NCI-H1694 (cell line): ENCODE data around the gene BTNL9.
"Not testable (repeated sequence)": the region's sequence is repeated elsewhere in the genome, so short reads cannot be mapped to it uniquely, and the experiment has no call there.

Experiments used
- DNase-seq: peaks from one replicate; lab custom pipeline; 2025; lab: John Stamatoyannopoulos, UW

The BTNL9 gene

DNA sequence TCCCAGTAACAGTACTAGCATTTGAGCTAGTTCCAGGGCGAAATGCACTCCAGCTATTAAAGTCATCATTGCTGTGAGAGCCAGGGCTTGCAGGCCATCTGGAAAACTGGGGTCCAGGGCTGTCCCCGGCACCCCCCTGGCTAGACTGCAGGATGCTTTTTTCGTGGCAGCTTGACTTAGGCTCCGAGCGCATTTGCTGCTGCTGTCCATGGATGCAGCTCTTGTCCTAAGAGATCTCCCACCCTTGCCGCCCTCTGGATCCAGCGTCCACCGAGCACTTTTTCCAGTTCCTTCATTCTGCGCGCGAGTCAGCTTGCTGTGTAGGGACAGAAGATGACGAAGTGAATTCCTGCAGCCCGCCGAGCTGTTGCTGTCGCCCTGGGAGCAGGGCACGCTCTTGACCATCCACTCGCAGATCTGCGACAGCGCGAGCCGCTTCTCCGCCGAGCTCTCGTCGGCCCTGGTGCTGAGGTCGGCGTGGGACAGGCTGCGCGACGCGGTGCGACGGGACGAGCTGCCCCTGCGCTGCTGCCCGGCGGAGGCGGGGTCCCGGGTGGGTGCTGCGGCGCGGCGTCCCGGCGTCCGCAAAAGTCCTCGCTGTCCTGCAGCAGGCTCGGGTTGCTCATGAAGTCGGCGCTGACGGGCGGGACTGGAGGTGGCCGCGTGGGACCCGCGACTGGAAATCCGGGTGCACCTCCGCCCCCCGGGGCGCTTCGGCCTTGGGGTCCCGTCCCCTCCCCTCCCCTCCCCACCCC, 60.2 kb downstream of the BTNL9 start:
- DNase-seq: no peak

DNA sequence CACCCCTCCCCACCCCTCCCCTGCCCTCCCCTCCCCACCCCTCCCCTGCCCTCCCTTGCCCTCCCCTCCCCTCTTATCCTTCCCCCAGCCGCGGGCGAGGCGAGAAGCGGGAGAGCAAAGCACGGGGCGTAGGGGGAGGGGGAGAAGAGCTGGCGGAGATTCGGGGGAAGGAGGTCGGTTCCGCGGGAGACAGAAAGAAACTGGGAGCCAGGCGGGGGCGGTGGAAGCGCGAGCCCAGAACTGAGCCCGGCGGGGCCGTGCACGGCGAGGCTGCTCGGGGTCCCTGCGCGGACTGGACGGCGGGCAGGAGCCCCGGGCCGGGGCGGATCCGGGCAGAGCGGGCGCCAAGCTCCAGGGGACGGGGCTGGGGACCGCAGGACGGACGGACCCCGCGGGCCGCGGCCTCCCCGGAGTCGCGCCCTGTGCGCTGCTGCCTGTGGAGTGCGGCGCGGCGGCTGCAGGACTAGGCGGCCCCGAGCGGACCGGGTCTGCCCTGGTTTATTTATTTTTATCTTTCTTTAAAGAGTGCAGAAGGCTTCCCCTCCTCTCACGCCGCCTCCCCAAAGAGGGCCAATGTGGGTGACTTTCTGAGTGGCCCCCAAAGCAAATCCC, 61.1 kb downstream of the BTNL9 start:
- not testable (repeated sequence) for DNase-seq

DNA sequence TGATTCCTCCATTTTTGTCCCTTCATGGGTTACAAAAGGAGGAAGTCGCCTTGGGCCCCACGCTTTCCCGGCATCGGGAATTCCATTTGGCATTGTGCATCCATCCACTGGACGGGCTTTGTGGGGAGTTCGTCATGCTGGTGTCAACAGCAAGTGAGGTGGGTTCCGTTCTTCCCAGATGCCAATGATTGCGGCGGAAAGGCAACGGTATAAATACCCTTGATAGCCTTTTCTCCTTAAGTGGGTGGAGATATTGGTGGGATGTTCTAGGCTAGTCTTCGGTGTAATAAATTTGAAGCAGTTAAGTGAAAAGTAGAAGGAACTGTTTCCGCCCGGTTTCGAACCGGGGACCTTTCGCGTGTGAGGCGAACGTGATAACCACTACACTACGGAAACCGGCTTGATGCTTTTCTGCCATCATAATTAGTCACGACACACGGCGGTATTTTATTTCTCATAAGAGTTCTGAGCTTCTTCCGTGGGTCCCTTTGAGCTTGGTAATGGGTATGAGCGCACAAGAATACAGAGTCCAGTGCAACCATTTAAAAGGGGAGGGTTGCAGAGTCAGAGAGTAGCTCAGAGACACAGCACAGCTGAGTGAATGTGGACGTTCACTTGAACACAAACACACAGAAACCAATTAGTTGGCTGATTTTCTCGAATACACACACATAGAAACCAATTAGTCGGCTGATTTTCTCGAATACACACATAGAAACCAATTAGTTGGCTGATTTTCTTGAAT, 62.0 kb downstream of the BTNL9 start:
- DNase-seq: not testable (repeated sequence)

DNA sequence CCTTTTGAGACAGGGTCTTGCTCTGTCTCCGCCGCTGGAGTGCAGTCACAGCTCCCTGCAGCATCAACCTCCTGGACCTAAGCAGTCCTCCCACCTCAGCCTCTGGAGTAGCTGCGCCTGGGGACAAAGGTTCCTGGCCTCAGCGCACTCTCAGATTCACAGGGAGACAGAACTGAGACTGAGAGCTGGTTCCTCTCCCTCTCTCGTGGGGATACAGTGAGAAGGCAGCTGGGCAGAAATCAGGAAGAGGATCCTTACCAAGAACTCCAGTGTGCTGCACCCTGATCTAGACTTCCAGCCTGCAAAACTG, 64.1 kb downstream of the BTNL9 start:
- DNase-seq: not testable (repeated sequence)

DNA sequence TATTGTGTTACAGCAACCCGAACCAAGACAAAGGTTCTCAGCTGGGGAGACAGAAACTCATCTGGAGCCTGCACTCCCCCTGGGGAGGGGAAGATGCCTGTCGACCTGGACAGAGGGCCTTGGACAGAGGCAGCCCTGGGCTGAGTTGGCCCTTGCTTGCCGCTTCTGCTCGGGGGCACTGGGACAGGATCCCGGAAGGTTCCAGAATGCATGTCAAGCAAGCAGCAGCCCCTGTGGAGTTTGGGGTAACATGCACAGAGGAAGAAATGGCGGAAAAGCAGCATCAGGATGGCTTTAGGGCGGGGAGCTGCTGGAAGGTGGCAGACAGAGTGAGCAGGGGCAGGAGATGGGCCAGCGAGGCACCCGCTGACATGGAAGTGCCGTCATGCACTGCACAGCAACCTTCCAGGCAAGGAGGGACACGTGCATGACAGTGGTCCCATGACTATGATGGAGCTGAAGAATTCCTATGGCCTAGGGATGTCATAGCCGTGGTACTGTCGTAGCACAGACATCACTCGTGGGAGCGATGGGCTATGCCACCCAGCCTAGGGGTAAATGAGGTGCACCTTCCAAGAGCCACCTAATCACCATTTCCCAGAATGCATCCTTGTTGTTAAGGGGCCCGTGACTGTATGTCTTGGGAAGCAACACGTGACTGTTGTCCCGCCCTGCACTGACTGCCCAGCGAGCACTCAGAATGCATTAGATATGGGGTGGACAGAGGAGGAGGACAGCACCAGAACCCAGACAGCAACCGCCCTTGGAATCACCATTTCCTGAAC, 64.7 kb downstream of the BTNL9 start:
- not testable (repeated sequence) for DNase-seq

DNA sequence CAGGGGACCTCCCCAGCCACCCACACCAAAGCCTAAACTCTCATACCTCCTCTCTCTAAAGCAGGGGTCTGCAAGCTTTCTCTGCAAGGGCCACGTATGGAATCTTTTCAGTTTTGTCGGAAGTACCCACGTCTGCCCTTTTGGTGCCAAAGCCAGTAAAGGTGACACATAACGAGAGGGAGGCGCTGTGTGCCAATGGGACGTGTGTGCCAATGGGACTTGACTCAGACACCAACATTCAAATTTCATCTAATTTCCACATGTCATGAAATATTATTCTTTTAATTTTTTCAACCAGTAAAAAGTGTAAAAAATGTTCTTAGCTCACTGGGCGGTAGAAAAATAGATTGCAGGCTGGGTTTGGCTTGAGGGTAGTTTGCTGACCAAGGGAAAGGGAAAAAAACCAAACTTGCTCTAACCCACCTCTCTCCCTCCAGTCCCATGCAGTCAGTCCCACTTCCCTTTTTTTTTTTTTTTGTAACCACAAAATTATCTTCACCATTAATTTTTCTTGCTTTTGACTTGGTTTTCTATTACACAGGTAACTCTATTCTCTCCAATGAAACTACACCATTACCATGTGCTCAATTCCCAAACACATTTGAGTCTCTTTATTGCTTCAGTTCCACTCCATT, 65.4 kb downstream of the BTNL9 start:
- DNase-seq: no peak

DNA sequence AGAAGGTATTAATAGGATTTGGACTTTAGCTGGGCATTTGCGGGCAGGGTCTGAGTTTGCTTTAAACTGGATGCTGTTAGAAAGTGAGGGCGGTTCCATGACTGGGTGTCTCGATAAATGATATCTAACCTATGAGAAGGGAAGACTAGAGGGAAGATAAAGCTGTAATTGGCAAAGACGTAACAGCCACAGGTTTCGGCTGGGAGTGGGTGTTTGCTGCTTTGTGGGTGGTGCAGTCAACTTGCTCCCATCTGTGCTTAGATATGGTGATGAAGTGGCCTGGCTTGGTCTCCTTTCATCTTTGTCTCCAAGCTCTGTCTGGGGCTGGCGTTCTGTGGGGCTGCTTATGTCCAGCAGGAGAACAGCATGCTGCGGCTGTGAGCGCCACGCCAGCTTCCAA, 67.6 kb downstream of the BTNL9 start:
- DNase-seq: no peak

DNA sequence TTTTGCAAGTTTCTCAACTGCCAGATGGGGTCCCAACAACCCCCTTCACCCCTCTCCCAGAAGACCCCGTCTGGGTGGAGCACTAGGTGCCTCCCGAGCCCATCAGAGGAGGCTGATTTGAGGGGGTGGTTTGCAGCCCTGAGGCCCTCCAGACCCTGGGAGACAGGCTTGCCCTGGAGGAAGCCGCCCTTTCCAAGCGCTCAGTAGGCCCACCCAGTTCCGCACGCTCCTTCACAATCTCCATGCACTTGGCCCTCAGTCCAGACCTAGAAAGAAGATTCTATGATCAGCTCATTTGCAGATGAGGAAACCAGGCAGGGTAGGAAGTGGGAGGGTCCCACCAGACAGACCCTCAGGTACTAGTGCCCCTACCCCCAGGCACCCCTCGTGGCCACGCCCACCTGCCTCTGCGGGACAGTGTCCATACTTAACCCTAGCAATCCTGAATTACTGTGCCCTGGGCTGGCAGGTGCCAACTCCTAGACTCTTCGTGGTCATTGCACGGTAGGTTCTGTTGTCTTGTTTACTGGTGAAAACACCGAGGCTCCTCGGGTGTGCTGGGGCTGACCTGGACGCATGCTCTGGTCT, 68.6 kb downstream of the BTNL9 start:
- DNase-seq: no peak

DNA sequence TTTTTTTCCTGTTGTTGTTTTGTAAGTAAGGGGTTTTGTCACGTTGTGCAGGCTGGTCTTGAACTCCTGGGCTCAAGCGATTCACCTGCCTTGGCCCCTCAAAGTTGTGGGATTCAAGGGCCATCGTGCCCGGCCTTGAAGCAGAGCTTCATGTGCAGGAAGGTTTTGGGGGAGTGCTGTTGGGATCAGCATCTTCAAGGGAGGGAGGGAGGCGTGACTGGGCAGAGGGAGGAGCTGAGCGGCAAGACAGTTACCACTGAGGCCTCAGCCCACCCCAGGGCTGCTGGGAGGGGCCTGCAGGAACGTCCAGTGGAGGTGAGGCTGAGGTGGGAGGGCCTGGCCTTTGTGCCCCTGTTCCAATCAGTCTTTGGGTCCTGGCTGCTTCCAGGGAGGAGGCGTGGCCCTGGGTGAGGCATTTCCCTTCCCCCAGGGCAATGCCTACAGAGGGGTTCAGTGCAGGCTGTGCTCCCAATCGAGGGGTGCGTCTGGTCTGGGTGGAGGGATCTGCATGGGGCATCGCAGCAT, 69.5 kb downstream of the BTNL9 start:
- no peak for DNase-seq

DNA sequence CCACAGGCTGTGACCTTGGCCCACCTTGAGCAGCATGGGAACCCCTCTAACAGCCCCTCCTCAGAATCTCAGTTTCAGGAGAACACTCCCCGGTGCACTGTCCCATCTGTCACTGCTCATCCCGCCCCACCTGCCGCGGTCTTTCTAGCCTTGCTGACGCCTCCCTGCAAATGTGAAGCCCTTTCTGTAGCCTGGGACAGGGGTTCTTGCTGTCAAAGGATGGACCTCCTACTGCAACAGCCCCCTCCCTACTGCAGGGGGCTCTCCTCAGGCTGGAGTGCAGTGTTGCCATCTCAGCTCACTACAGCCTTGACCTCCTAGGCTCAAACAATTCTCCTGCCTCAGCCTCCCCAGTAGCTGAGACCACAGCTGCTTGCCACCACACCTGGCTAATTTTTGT, 70.9 kb downstream of the BTNL9 start:
- DNase-seq: no peak
